GM21390 (cell line): ENCODE results near the gene CLBA1.

ENCODE experiments used
- ATAC-seq: cut with Tn5 transposase; IDR thresholded peaks from one replicate; pipeline ENCODE4 v1.9.1; 2021; ENCODE audit not compliant: unreplicated experiment

CLBA1 gene

GRCh38 chr14:105043641-105044040 is 58.1 kb downstream of the CLBA1 start:
- no peak for ATAC-seq
